ENCODE measurements around the gene UBE2I.
"Not testable (repeated sequence)": the region's sequence is repeated elsewhere in the genome, so short reads cannot be mapped to it uniquely, and the experiment has no call there.

The UBE2I gene

GRCh38 chr16:1293921-1294656 lies 15.3 kb upstream of the UBE2I start:
- no peak for DNase-seq

- DNase-seq, result no peak
Measured at GRCh38 chr16:1295465-1295864, 14.0 kb upstream of the UBE2I start.

GRCh38 chr16:1296688-1297017 lies 12.8 kb upstream of the UBE2I start:
- DNase-seq, result not testable (repeated sequence)

- DNase-seq, result no peak
Measured at GRCh38 chr16:1297018-1297696, 12.3 kb upstream of the UBE2I start.

- no peak for DNase-seq
Measured at GRCh38 chr16:1298406-1298805, 11.0 kb upstream of the UBE2I start.

- DNase-seq, result no peak
Measured at GRCh38 chr16:1299012-1299867, 10.2 kb upstream of the UBE2I start.

GRCh38 chr16:1299868-1300203 lies 9.6 kb upstream of the UBE2I start:
- DNase-seq, result no peak

- peak; percentile 91 for DNase-seq
Measured at GRCh38 chr16:1300664-1301476, 8.6 kb upstream of the UBE2I start.

- DNase-seq, result no peak
Measured at GRCh38 chr16:1301562-1301961, 7.9 kb upstream of the UBE2I start.

- peak; percentile 64 for DNase-seq
Measured at GRCh38 chr16:1305823-1306222, 3.6 kb upstream of the UBE2I start.

GRCh38 chr16:1306334-1306733 lies 3.1 kb upstream of the UBE2I start:
- DNase-seq, result no peak

- DNase-seq, result no peak
Measured at GRCh38 chr16:1308036-1308976, 1.1 kb upstream of the UBE2I start.

- peak; percentile 81 for DNase-seq
Measured at GRCh38 chr16:1309888-1310831, 724 bp downstream of the UBE2I start.

- DNase-seq, result no peak
Measured at GRCh38 chr16:1310832-1311200, 1.4 kb downstream of the UBE2I start.

GRCh38 chr16:1311212-1311737 lies 1.8 kb downstream of the UBE2I start:
- no peak for DNase-seq

- DNase-seq, result no peak
Measured at GRCh38 chr16:1311738-1312466, 2.5 kb downstream of the UBE2I start.

GRCh38 chr16:1312467-1312816 lies 3.0 kb downstream of the UBE2I start:
- DNase-seq, result no peak

- no peak for DNase-seq
Measured at GRCh38 chr16:1312903-1313302, 3.5 kb downstream of the UBE2I start.

- DNase-seq, result no peak
Measured at GRCh38 chr16:1313721-1314369, 4.4 kb downstream of the UBE2I start.

Data from activated CD8-positive, alpha-beta memory T cell treated with anti-CD3 and anti-CD28 coated beads, Interleukin-2, amount 50 U/mL, for 48 hours (primary cell).